HCT116 (cell line): ENCODE results near the gene STK11. TPM values are rescaled to one million over a fixed set of nuclear protein-coding genes. Genes with fewer than 3 reads are reported as not detected.

ENCODE experiments used
- ATAC-seq: fragments of 200-7000 bp; cut with Tn5 transposase; 2 replicates; pipeline ENCODE4 v1.9.1; 2020; ENCODE audit warnings: mild to moderate bottlenecking, moderate library complexity
- BruUV-seq: library from RNA; stranded (reverse); fragments of 400-500 nt; replicated peaks from 2 replicates; lab custom pipeline; 2021; lab: Mats Ljungman, UMichigan
- CTCF ChIA-PET: fragments of 300-600 bp; sonication (Branson Sonifier 250); formaldehyde crosslinking; loops from one replicate; lab custom pipeline; 2021; ENCODE audit warnings: antibody characterized with exemption; lab: Charles Lee
- POLR2A ChIA-PET: fragments of 300-600, 350-600 bp; sonication (Branson Sonifier 250); formaldehyde crosslinking; loops from one replicate; lab custom pipeline; 2021; ENCODE audit warnings: antibody characterized with exemption; lab: Charles Lee
- RAD21 ChIA-PET, 2 experiments: fragments of 300-600 bp; sonication (Branson Sonifier 250); formaldehyde crosslinking; loops; one replicate each; lab custom pipeline; 2023; ENCODE audit warnings: low total read pairs in 2 of 2; ENCODE audit not compliant: uncharacterized antibody in 2 of 2, unreplicated experiment in 2 of 2, low non-redundant PET in 1 of 2; lab: Charles Lee
- DNase-seq: peaks from one replicate; pipeline ENCODE4 v3.0.0-alpha.2; 2010; ENCODE audit warnings: low read depth, low spot score
- H2AFZ ChIP-seq: fragments of 200-600 bp; shearing (Covaris generic), sonication (generic); 2 replicates; pipeline ENCODE4 v1.6.1; 2017; ENCODE audit warnings: low read depth, mixed run types, mixed read lengths, antibody characterized with exemption, low read length; ENCODE audit not compliant: poor library complexity, severe bottlenecking
- H3K27ac ChIP-seq: 2 replicates; pipeline ENCODE4 v1.5.1; 2012; ENCODE audit warnings: low read depth, low read length
- H3K27me3 ChIP-seq: fragments of 200-600 bp; sonication (generic); 2 replicates; pipeline ENCODE4 v1.6.1; 2016; ENCODE audit warnings: mixed run types, low read length, mixed read lengths; ENCODE audit not compliant: insufficient read depth
- H3K36me3 ChIP-seq, 2 experiments: fragments of 200-500 bp in 1 of 2; fragments of 200-600 bp in 1 of 2; sonication (Bioruptor generic) in 1 of 2; sonication (generic) in 1 of 2; 2 replicates each; pipeline versions ENCODE4 v1.5.1 to v1.6.1; 2014 to 2016; ENCODE audit warnings: low read length in 2 of 2, inconsistent platforms in 1 of 2, mixed read lengths in 1 of 2, mixed run types in 1 of 2; ENCODE audit not compliant: insufficient read depth in 2 of 2, control insufficient read depth in 1 of 2
- H3K4me1 ChIP-seq, 2 experiments: fragments of 200-600 bp in 1 of 2; sonication (generic) in 1 of 2; 2 replicates each; pipeline versions ENCODE4 v1.5.1 to v1.6.1; 2012 to 2017; ENCODE audit warnings: low read length in 2 of 2, inconsistent platforms in 1 of 2, mild to moderate bottlenecking in 1 of 2, mixed read lengths in 1 of 2, mixed run types in 1 of 2, moderate library complexity in 1 of 2; ENCODE audit not compliant: insufficient read depth in 2 of 2, control insufficient read depth in 1 of 2
- H3K4me2 ChIP-seq: fragments of 200-600 bp; sonication (generic); 2 replicates; pipeline ENCODE4 v1.6.1; 2017; ENCODE audit warnings: mixed run types, low read length, mixed read lengths
- H3K4me3 ChIP-seq, 2 experiments: fragments of 200-600 bp in 1 of 2; sonication (generic) in 1 of 2; replicated peaks in 1 of 2; 2 replicates each; pipeline ENCODE4 v1.5.1; 2011 to 2016; ENCODE audit warnings: low read length in 2 of 2, control low read depth in 1 of 2, low read depth in 1 of 2, mild to moderate bottlenecking in 1 of 2, mixed read lengths in 1 of 2, mixed run types in 1 of 2
- H3K79me2 ChIP-seq: fragments of 200-600 bp; sonication (generic); 2 replicates; pipeline ENCODE4 v1.6.1; 2017; ENCODE audit warnings: mild to moderate bottlenecking, mixed run types, low read length, moderate library complexity, mixed read lengths; ENCODE audit not compliant: insufficient read depth
- H3K9ac ChIP-seq: fragments of 200-600 bp; sonication (generic); 2 replicates; pipeline ENCODE4 v1.6.1; 2016; ENCODE audit warnings: low read length, mixed read lengths
- H3K9me2 ChIP-seq: fragments of 200-600 bp; sonication (generic), shearing (Covaris generic); 2 replicates; pipeline ENCODE4 v1.6.1; 2017; ENCODE audit warnings: mixed run types, mild to moderate bottlenecking, moderate library complexity; ENCODE audit not compliant: insufficient read depth
- H3K9me3 ChIP-seq, 2 experiments: fragments of 200-500 bp in 1 of 2; fragments of 200-600 bp in 1 of 2; sonication (Bioruptor generic) in 1 of 2; sonication (generic) in 1 of 2; 2 replicates each; pipeline ENCODE4 v1.6.1; 2014 to 2017; ENCODE audit warnings: low read length in 2 of 2, mixed read lengths in 2 of 2, inconsistent platforms in 1 of 2, low read depth in 1 of 2, mild to moderate bottlenecking in 1 of 2, mixed run types in 1 of 2, moderate library complexity in 1 of 2; ENCODE audit not compliant: control insufficient read depth in 1 of 2, insufficient read depth in 1 of 2
- H4K20me1 ChIP-seq: fragments of 200-600 bp; sonication (generic), shearing (Covaris generic); 2 replicates; pipeline ENCODE4 v1.6.1; 2017; ENCODE audit warnings: mixed run types, mild to moderate bottlenecking, moderate library complexity; ENCODE audit not compliant: insufficient read depth
- RAD21 ChIP-seq: IDR thresholded peaks from 2 replicates; pipeline ENCODE4 v1.6.1; 2012; ENCODE audit warnings: low read depth, mild to moderate bottlenecking
- SIN3A ChIP-seq: IDR thresholded peaks from 2 replicates; pipeline ENCODE4 v1.6.1; 2012; ENCODE audit warnings: low read depth
- TCF7L2 ChIP-seq: IDR thresholded peaks from 2 replicates; pipeline ENCODE4 v1.7.0; 2011; ENCODE audit warnings: borderline replicate concordance, inconsistent platforms; ENCODE audit not compliant: insufficient read depth, insufficient read length; ENCODE audit errors: extremely low read depth
- intact Hi-C: fragments of 100-400 bp; cut with micrococcal nuclease; formaldehyde crosslinking; loops from 2 replicates; pipeline ENCODE4 v1.10.0; 2022
- total RNA-seq: library from RNA; stranded (reverse); gene quantifications from one replicate; pipeline ENCODE4 v1.2.1, GENCODE V29; 2021; ENCODE audit not compliant: unreplicated experiment
- TF ChIP-seq, protein P1 (sequence below), 3 experiments: fragments of 200-600 bp in 1 of 3; sonication (generic) in 1 of 3; IDR thresholded peaks in 2 of 3; conservative IDR thresholded peaks in 1 of 3; 2 replicates each; pipeline ENCODE4 v1.5.1; 2012 to 2017; ENCODE audit warnings: low read depth in 2 of 3, low read length in 2 of 3, antibody characterized with exemption in 1 of 3, borderline replicate concordance in 1 of 3, control low read depth in 1 of 3, mild to moderate bottlenecking in 1 of 3, mixed read lengths in 1 of 3, mixed run types in 1 of 3, moderate library complexity in 1 of 3; ENCODE audit not compliant: insufficient read depth in 1 of 3

Gene STK11
- total RNA-seq, 1 experiment from 2014 or later: 86.9 TPM

DNA sequence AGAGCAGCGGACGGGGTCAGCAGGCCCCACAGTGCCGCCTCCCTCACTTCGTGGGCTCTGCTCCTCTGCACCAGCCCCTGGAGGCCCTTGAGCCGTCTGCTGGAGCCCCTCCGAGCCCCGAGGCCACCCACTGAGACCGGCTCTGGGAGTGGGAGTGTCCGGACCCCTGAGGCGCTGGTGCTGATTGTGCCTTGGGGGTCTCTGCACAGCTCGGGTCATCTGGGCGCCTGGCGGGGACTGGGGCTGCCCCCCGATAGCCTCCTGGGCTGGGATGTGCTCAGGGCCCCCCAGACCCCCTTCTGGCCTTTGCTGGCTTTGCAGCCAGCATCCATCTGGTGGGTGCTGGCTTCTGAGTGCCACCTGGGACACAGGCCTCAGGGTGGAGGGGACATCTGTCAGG is 16.8 kb downstream of the STK11 start:
- Histone ChIP-seq H3K9me3 (no peaks in the 10 kb centered on the region), H3K9ac (no peak overlapping the region), H3K4me3 (no peak overlapping the region), H3K4me2 (no peak overlapping the region), H4K20me1 (no peaks in the 10 kb centered on the region), H3K79me2 (peaks cover 28% of the 10 kb centered on the region), H3K4me1 (peaks cover 6 to 23% of the 10 kb centered on the region in 2 experiments), H3K9me2 (no peaks in the 10 kb centered on the region), H3K27ac (peak overlapping the region; percentile 30; the same call in 1 of the 2 replicates), H2AFZ (no peak overlapping the region), H3K36me3 (peaks cover 2 to 6% of the 10 kb centered on the region in 2 experiments; a peak in 2 of 4 replicates), H3K27me3 (no peaks in the 10 kb centered on the region)
- ChIA-PET POLR2A (no interaction called here), CTCF (interaction anchor here (0.6 to 2.4 kb wide), 2 partner anchors 37 to 110 kb away, joined by 3 to 8 read pairs; no protein-coding TSS in a partner anchor), RAD21 (no interaction called here)
- DNase-seq (no peak), ATAC-seq (peak; percentile 25; the same call in 1 of the 2 replicates)
- TF ChIP-seq TCF7L2: no peak
- TF ChIP-seq, protein P1, sequence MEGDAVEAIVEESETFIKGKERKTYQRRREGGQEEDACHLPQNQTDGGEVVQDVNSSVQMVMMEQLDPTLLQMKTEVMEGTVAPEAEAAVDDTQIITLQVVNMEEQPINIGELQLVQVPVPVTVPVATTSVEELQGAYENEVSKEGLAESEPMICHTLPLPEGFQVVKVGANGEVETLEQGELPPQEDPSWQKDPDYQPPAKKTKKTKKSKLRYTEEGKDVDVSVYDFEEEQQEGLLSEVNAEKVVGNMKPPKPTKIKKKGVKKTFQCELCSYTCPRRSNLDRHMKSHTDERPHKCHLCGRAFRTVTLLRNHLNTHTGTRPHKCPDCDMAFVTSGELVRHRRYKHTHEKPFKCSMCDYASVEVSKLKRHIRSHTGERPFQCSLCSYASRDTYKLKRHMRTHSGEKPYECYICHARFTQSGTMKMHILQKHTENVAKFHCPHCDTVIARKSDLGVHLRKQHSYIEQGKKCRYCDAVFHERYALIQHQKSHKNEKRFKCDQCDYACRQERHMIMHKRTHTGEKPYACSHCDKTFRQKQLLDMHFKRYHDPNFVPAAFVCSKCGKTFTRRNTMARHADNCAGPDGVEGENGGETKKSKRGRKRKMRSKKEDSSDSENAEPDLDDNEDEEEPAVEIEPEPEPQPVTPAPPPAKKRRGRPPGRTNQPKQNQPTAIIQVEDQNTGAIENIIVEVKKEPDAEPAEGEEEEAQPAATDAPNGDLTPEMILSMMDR (IDR thresholded peaks at IDR 0.05 in 2 of 3, conservative IDR thresholded peaks at IDR 0.05 in 1 of 3; ENCODE audit: borderline replicate concordance in 1 of 3, insufficient read depth in 1 of 3, low read depth in 2 of 3, low read length in 2 of 3): peak in 1 of 3 experiments; percentile 36; a peak in 3 of 6 replicates
- no TSS peak for BruUV-seq
- intact Hi-C loops: no loop called here

- H3K4me2 ChIP-seq: no peak overlapping the region
- H3K27ac ChIP-seq: peak overlapping the region; percentile 30; the same call in 1 of the 2 replicates
- no peak for DNase-seq
- CTCF ChIA-PET: interaction anchor here (0.6 to 2.4 kb wide), 2 partner anchors 38 to 110 kb away, joined by 3 to 8 read pairs; no protein-coding TSS in a partner anchor
- intact Hi-C loops: no loop called here
- H3K36me3 ChIP-seq: peaks cover 2 to 6% of the 10 kb centered on the region in 2 experiments; a peak in 2 of 4 replicates
- POLR2A ChIA-PET: no interaction called here
- H3K9ac ChIP-seq: no peak overlapping the region
- BruUV-seq: no TSS peak
- H4K20me1 ChIP-seq: no peaks in the 10 kb centered on the region
- H3K4me3 ChIP-seq: no peak overlapping the region
- no peaks in the 10 kb centered on the region for H3K9me2 ChIP-seq
- H3K4me1 ChIP-seq: peaks cover 14 to 24% of the 10 kb centered on the region in 2 experiments
- peak; percentile 51 for ATAC-seq
- no peak for TF ChIP-seq SIN3A
- TF ChIP-seq RAD21: peak; percentile 62
- TF ChIP-seq, protein P1 (IDR thresholded peaks at IDR 0.05 in 2 of 3, conservative IDR thresholded peaks at IDR 0.05 in 1 of 3; ENCODE audit: borderline replicate concordance in 1 of 3, insufficient read depth in 1 of 3, low read depth in 2 of 3, low read length in 2 of 3): peak; percentile 36 to 72 (median 68); a peak in 5 of 6 replicates
- H2AFZ ChIP-seq: no peak overlapping the region
- no peaks in the 10 kb centered on the region for H3K27me3 ChIP-seq
- no peaks in the 10 kb centered on the region for H3K9me3 ChIP-seq
- RAD21 ChIA-PET: no interaction called here
- peaks cover 20% of the 10 kb centered on the region for H3K79me2 ChIP-seq
Observed at GRCh38 chr19:1223018-1223855, 17.7 kb downstream of the STK11 start.
